Parathyroid adenoma (tissue), 2 donors: ENCODE measurements around the gene ABCC1.

Experiments
- H2AFZ ChIP-seq: fragments of 300-600 bp; sonication (generic); one replicate; pipeline ENCODE4 v1.7.0; 2017; ENCODE audit warnings: antibody characterized with exemption, mild to moderate bottlenecking
- H3K27ac ChIP-seq: fragments of 300-600 bp; sonication (generic); one replicate; pipeline ENCODE4 v1.7.0; 2017
- H3K27me3 ChIP-seq: fragments of 300-600 bp; sonication (generic); one replicate; pipeline ENCODE4 v1.7.0; 2017; ENCODE audit warnings: low read length; ENCODE audit not compliant: control insufficient read depth, insufficient read depth
- H3K36me3 ChIP-seq: fragments of 300-600 bp; sonication (generic); one replicate; pipeline ENCODE4 v1.7.0; 2017; ENCODE audit warnings: low read length; ENCODE audit not compliant: control insufficient read depth, insufficient read depth
- H3K4me1 ChIP-seq: fragments of 300-600 bp; sonication (generic); one replicate; pipeline ENCODE4 v1.7.0; 2017; ENCODE audit warnings: control low read depth
- H3K4me2 ChIP-seq: fragments of 300-600 bp; sonication (generic); one replicate; pipeline ENCODE4 v1.7.0; 2017; ENCODE audit warnings: low read length
- H3K4me3 ChIP-seq: fragments of 300-600 bp; sonication (generic); one replicate; pipeline ENCODE4 v1.7.0; 2017; ENCODE audit warnings: low read depth, low read length
- H3K79me2 ChIP-seq: fragments of 300-600 bp; sonication (generic); one replicate; pipeline ENCODE4 v1.7.0; 2017; ENCODE audit warnings: control low read depth
- H3K9ac ChIP-seq: fragments of 300-600 bp; sonication (generic); one replicate; pipeline ENCODE4 v1.7.0; 2017; ENCODE audit warnings: mild to moderate bottlenecking
- H3K9me3 ChIP-seq: fragments of 300-600 bp; sonication (generic); one replicate; pipeline ENCODE4 v1.7.0; 2017; ENCODE audit warnings: low read length; ENCODE audit not compliant: control insufficient read depth
- CTCF ChIP-seq: fragments of 300-600 bp; sonication (generic); IDR thresholded peaks from one replicate; pipeline ENCODE4 v1.7.0; 2017; ENCODE audit warnings: antibody characterized with exemption, mild to moderate bottlenecking
- donor health status: primary hyperparathyroidism.

ABCC1 gene

GRCh38 chr16:16021988-16022682 is 72.7 kb downstream of the ABCC1 start:
- no peaks in the 10 kb centered on the region for H3K79me2 ChIP-seq
- no peaks in the 10 kb centered on the region for H3K4me1 ChIP-seq
- H3K27ac ChIP-seq = no peak overlapping the region
- H3K9me3 ChIP-seq = no peaks in the 10 kb centered on the region
- no peak overlapping the region for H3K9ac ChIP-seq
- no peak overlapping the region for H2AFZ ChIP-seq
- no peak overlapping the region for H3K4me3 ChIP-seq
- no peaks in the 10 kb centered on the region for H3K27me3 ChIP-seq
- no peak for TF ChIP-seq CTCF
- no peaks in the 10 kb centered on the region for H3K36me3 ChIP-seq
- no peak overlapping the region for H3K4me2 ChIP-seq

- H2AFZ ChIP-seq = no peak overlapping the region
- H3K36me3 ChIP-seq = no peaks in the 10 kb centered on the region
- H3K4me3 ChIP-seq = no peak overlapping the region
- H3K27me3 ChIP-seq = no peaks in the 10 kb centered on the region
- no peak overlapping the region for H3K27ac ChIP-seq
- H3K9me3 ChIP-seq = no peaks in the 10 kb centered on the region
- H3K9ac ChIP-seq = no peak overlapping the region
- no peak for TF ChIP-seq CTCF
- H3K4me1 ChIP-seq = no peaks in the 10 kb centered on the region
- H3K4me2 ChIP-seq = no peak overlapping the region
- H3K79me2 ChIP-seq = no peaks in the 10 kb centered on the region
Measured at GRCh38 chr16:16022683-16023064, 73.3 kb downstream of the ABCC1 start.

- Histone ChIP-seq H3K27ac (no peak overlapping the region), H3K27me3 (no peaks in the 10 kb centered on the region), H3K4me3 (no peak overlapping the region), H3K36me3 (no peaks in the 10 kb centered on the region), H2AFZ (no peak overlapping the region), H3K9ac (no peak overlapping the region), H3K9me3 (no peaks in the 10 kb centered on the region), H3K4me1 (peaks cover 6% of the 10 kb centered on the region), H3K4me2 (no peak overlapping the region), H3K79me2 (no peaks in the 10 kb centered on the region)
- TF ChIP-seq CTCF = no peak
Measured at GRCh38 chr16:16025214-16025968, 76.0 kb downstream of the ABCC1 start.

- no peak overlapping the region for H2AFZ ChIP-seq
- H3K9me3 ChIP-seq = no peaks in the 10 kb centered on the region
- H3K9ac ChIP-seq = no peak overlapping the region
- peaks cover 6% of the 10 kb centered on the region for H3K4me1 ChIP-seq
- H3K4me2 ChIP-seq = peak overlapping the region; percentile 31
- TF ChIP-seq CTCF = no peak
- H3K4me3 ChIP-seq = no peak overlapping the region
- H3K79me2 ChIP-seq = no peaks in the 10 kb centered on the region
- no peak overlapping the region for H3K27ac ChIP-seq
- H3K36me3 ChIP-seq = no peaks in the 10 kb centered on the region
- no peaks in the 10 kb centered on the region for H3K27me3 ChIP-seq
Measured at GRCh38 chr16:16027728-16028310, 78.4 kb downstream of the ABCC1 start.
